K562 (cell line): ENCODE data around the gene SUFU. TPM values are rescaled to one million over a fixed set of nuclear protein-coding genes. Genes with fewer than 3 reads are reported as not detected.
A peak's percentile ranks its signal among the peaks of the same experiment; 100 is the strongest.

Experiments used
- ATAC-seq: fragments of 200-7000 bp; cut with Tn5 transposase; 3 replicates; pipeline ENCODE4 v1.9.1; 2020; ENCODE audit warnings: moderate library complexity
- Bru-seq: library from RNA; stranded (reverse); fragments of 400-500 nt; gene quantifications from one replicate; lab custom pipeline; 2021; lab: Mats Ljungman, UMichigan
- BruChase-seq, 2 experiments: library from RNA; stranded (reverse); fragments of 400-500 nt; gene quantifications; one replicate each; lab custom pipeline; 2021; lab: Mats Ljungman, UMichigan
- BruUV-seq: library from RNA; stranded (reverse); fragments of 400-500 nt; replicated peaks from 2 replicates; lab custom pipeline; 2021; lab: Mats Ljungman, UMichigan
- CTCF ChIA-PET: fragments of 300-600 bp; formaldehyde crosslinking; extraction: SDS; loops from one replicate; lab custom pipeline; 2021; ENCODE audit warnings: low intra/inter-chr PET ratio; lab: Yijun Ruan, JAX
- POLR2A ChIA-PET: fragments of 300-600, 350-650 bp; sonication (Branson Sonifier 250); formaldehyde crosslinking; extraction: SDS; loops from one replicate; lab custom pipeline; 2021; ENCODE audit warnings: antibody characterized with exemption, inconsistent platforms; lab: Yijun Ruan, JAX
- DNase-seq, 4 experiments: peaks; one replicate each; pipeline versions ENCODE4 v3.0.0 to v3.0.0-alpha.2; 2011 to 2018; ENCODE audit warnings: low spot score in 3 of 4, mixed read lengths in 3 of 4; ENCODE audit errors: extremely low read depth in 1 of 4
- FAIRE-seq: peaks from 2 replicates; lab custom pipeline; 2011; peaks lifted over from hg19 to GRCh38; lab: Jason Lieb, UNC
- H2AFZ ChIP-seq: 2 replicates; pipeline ENCODE4 v1.6.0; 2011; ENCODE audit warnings: low read depth, low read length, control low read depth, inconsistent platforms
- H3K27ac ChIP-seq: fragments of 200-600 bp; 3 replicates; pipeline ENCODE4 v1.8.0; 2011; ENCODE audit warnings: low read depth, mild to moderate bottlenecking, control low read depth, inconsistent platforms, low read length, moderate library complexity, mixed read lengths; ENCODE audit errors: extremely low read depth
- H3K27me3 ChIP-seq, 2 experiments: fragments of 300-600 bp in 1 of 2; 2 replicates in 1 of 2; 3 replicates in 1 of 2; pipeline versions ENCODE4 v1.6.0 to v1.8.0; 2011; ENCODE audit warnings: inconsistent platforms in 2 of 2, low read length in 2 of 2, mild to moderate bottlenecking in 1 of 2, mixed read lengths in 1 of 2, moderate library complexity in 1 of 2; ENCODE audit not compliant: control insufficient read depth in 2 of 2, insufficient read depth in 2 of 2
- H3K36me3 ChIP-seq: fragments of 300-600 bp; 3 replicates; pipeline ENCODE4 v1.8.0; 2011; ENCODE audit warnings: mild to moderate bottlenecking, low read length, inconsistent platforms; ENCODE audit not compliant: control insufficient read depth, insufficient read depth
- H3K4me1 ChIP-seq, 2 experiments: fragments of 200-600 bp in 1 of 2; replicated peaks in 1 of 2; 2 replicates in 1 of 2; 3 replicates in 1 of 2; pipeline versions ENCODE4 v1.5.1 to v1.8.0; 2011; ENCODE audit warnings: inconsistent platforms in 2 of 2, low read length in 2 of 2, mild to moderate bottlenecking in 1 of 2, mixed read lengths in 1 of 2, moderate library complexity in 1 of 2; ENCODE audit not compliant: control insufficient read depth in 2 of 2, insufficient read depth in 2 of 2
- H3K4me2 ChIP-seq: 2 replicates; pipeline ENCODE4 v1.6.1; 2011; ENCODE audit warnings: low read length, control low read depth, inconsistent platforms, mixed read lengths; ENCODE audit not compliant: insufficient read depth
- H3K4me3 ChIP-seq: fragments of 200-600 bp; sonication (generic), shearing (Covaris generic); 2 replicates; pipeline ENCODE4 v1.5.1; 2016; ENCODE audit warnings: control low read depth, inconsistent platforms
- H3K79me2 ChIP-seq: fragments of 200-600 bp; 3 replicates; pipeline ENCODE4 v1.8.0; 2011; ENCODE audit warnings: low read length, inconsistent platforms; ENCODE audit not compliant: control insufficient read depth, insufficient read depth
- H3K9ac ChIP-seq, 2 experiments: 2 replicates each; pipeline versions ENCODE4 v1.6.0 to v1.6.1; 2011; ENCODE audit warnings: low read depth in 2 of 2, low read length in 2 of 2, control low read depth in 1 of 2, inconsistent platforms in 1 of 2, mild to moderate bottlenecking in 1 of 2, mixed read lengths in 1 of 2; ENCODE audit not compliant: insufficient read depth in 1 of 2
- H3K9me1 ChIP-seq: one replicate; pipeline ENCODE4 v1.6.0; 2011; ENCODE audit warnings: inconsistent platforms, mild to moderate bottlenecking, low read length, moderate library complexity; ENCODE audit not compliant: control insufficient read depth, insufficient read depth
- H3K9me3 ChIP-seq: replicated peaks from 2 replicates; pipeline ENCODE4 v1.5.1; 2011; ENCODE audit warnings: low read depth, low read length, inconsistent platforms; ENCODE audit not compliant: control insufficient read depth, insufficient read depth
- H4K20me1 ChIP-seq: replicated peaks from 2 replicates; pipeline ENCODE4 v1.6.1; 2011; ENCODE audit warnings: low read length, inconsistent platforms, mixed read lengths; ENCODE audit not compliant: control insufficient read depth, insufficient read depth
- C11orf30 ChIP-seq: fragments of 450-650 bp; IDR thresholded peaks from 2 replicates; pipeline ENCODE4 v1.6.1; 2016; ENCODE audit warnings: low read depth, mild to moderate bottlenecking
- ETV6 ChIP-seq, 3 experiments: fragments of 150-350 bp in 1 of 3; sonication (generic) in 1 of 3; formaldehyde crosslinking in 1 of 3; IDR thresholded peaks; 2 replicates each; pipeline versions ENCODE4 v1.6.1 to v1.8.0; 2014 to 2022; ENCODE audit warnings: borderline replicate concordance in 2 of 3, low read depth in 2 of 3, antibody characterized with exemption in 1 of 3, low read length in 1 of 3, mild to moderate bottlenecking in 1 of 3, missing genetic modification reagents in 1 of 3
- FOS ChIP-seq: IDR thresholded peaks from 3 replicates; pipeline ENCODE4 v1.6.1; 2011; ENCODE audit not compliant: insufficient read length; ENCODE audit errors: extremely low read depth
- SP2 ChIP-seq: IDR thresholded peaks from 2 replicates; pipeline ENCODE4 v1.6.1; 2011; ENCODE audit warnings: mild to moderate bottlenecking, low read depth, low read length, moderate library complexity; ENCODE audit not compliant: poor library complexity, severe bottlenecking; ENCODE audit errors: extremely low read depth
- ZNF165 ChIP-seq: fragments of 250-450 bp; sonication (Bioruptor Pico); IDR thresholded peaks from 2 replicates; pipeline ENCODE4 v1.4.0; 2020; ENCODE audit warnings: borderline replicate concordance
- WGBS: fragments of 100-300 bp; shearing (Covaris generic); methylation state at CpG from one replicate; pipeline ENCODE4 v1.1.6; 2016; ENCODE audit warnings: low coverage, mixed read lengths; ENCODE audit not compliant: insufficient coverage; ENCODE audit errors: missing lambda C conversion rate; 5-methylcytosine and 5-hydroxymethylcytosine counted together
- in situ Hi-C: fragments of 300-500 bp; cut with MboI; formaldehyde crosslinking; loops from 4 replicates; pipeline ENCODE4 v1.15.0; 2018; ENCODE audit warnings: inconsistent platforms, mixed read lengths
- intact Hi-C: fragments of 100-400 bp; cut with micrococcal nuclease; formaldehyde crosslinking; loops from 2 replicates; pipeline ENCODE4 v1.14.2; 2022
- long read RNA-seq, 3 experiments: library from polyadenylated mRNA in 2 of 3; library from RNA in 1 of 3; unstranded in 2 of 3; stranded (forward) in 1 of 3; transcript quantifications; one replicate each; pipeline ENCODE4 v2.0.0, GENCODE V29; 2019 to 2022
- polyA minus RNA-seq, 3 experiments: library from RNA; depleted of rRNA, polyadenylated mRNA; stranded (reverse); fragments of >200 nt; gene quantifications; 2 replicates each; pipeline ENCODE4 v1.2.3, GENCODE V29; 2011
- polyA plus RNA-seq, 8 experiments: library from polyadenylated mRNA; depleted of rRNA in 4 of 8; stranded (reverse) in 5 of 8; unstranded in 3 of 8; fragments of >200 nt; fragmentation: Nextera tagmentation in 2 of 8; fragmentation: Illumina TruSeq in 1 of 8; extraction: Ambion mirVana in 2 of 8; extraction: Trizol in 1 of 8; gene quantifications; 2 replicates each; pipeline versions ENCODE4 v1.2.1 to v1.2.3, GENCODE V29; 2011 to 2014; ENCODE audit warnings: inconsistent platforms in 1 of 8, missing spikeins in 1 of 8
- total RNA-seq, 7 experiments: library from RNA; depleted of rRNA in 6 of 7; stranded (reverse); fragments of >200 nt in 6 of 7; fragmentation: Illumina TruSeq in 2 of 7; extraction: Trizol in 2 of 7; gene quantifications; 2 replicates each; pipeline versions ENCODE4 v1.2.1 to v1.2.3, GENCODE V29; 2011 to 2021; ENCODE audit warnings: low replicate concordance in 1 of 7
- TF ChIP-seq, protein P1 (sequence below): fragments of 450-650 bp; IDR thresholded peaks from 2 replicates; pipeline ENCODE4 v1.6.1; 2016

The SUFU gene
- 5.6 and 12.2 TPM in 2 replicates for total RNA-seq (2011; cell fraction: chromatin; rRNA removed; ENCODE audit: low replicate concordance)
- total RNA-seq (2011; cell fraction: nucleolus; rRNA removed), result 5.0 and 5.7 TPM in 2 replicates
- 6.2 and 7.5 TPM in 2 replicates for total RNA-seq (2011; cell fraction: nucleoplasm; rRNA removed)
- total RNA-seq (2014; rRNA removed) (0.82 and 1.3 TPM in 2 replicates), total RNA-seq (2014; rRNA removed; fragmentation: Illumina TruSeq; extraction: Trizol) (0.67 and 0.69 TPM in 2 replicates), total RNA-seq (2015; rRNA removed; fragmentation: Illumina TruSeq; extraction: Trizol) (0.76 and 0.90 TPM in 2 replicates), total RNA-seq (2021) (6.3 and 6.8 TPM in 2 replicates), polyA plus RNA-seq (2011; rRNA removed) (1.8 and 2.6 TPM in 2 replicates), polyA plus RNA-seq (2014; fragmentation: Illumina TruSeq; extraction: Trizol) (4.5 and 4.8 TPM in 2 replicates), polyA plus RNA-seq (2014; fragmentation: Nextera tagmentation; extraction: Ambion mirVana) (under 1 TPM; 0.59 to 0.78 TPM), polyA plus RNA-seq (2014; rRNA removed) (2.4 and 2.8 TPM in 2 replicates), polyA minus RNA-seq (2011; rRNA and poly(A)+ RNA removed) (2.0 and 2.8 TPM in 2 replicates), Bru-seq, nascent RNA (percentile 52 among the genes with signal in this experiment), BruChase-seq, experiment 1, labeled RNA remaining after a 2-hour chase (percentile 54 among the genes with signal in this experiment), BruChase-seq, experiment 2, labeled RNA remaining after a 6-hour chase (percentile 57 among the genes with signal in this experiment)
- 2.4 and 2.5 TPM in 2 replicates for polyA plus RNA-seq (2011; cell fraction: cytosol; rRNA removed)
- polyA plus RNA-seq (2011; cell fraction: nucleus; rRNA removed), result 4.1 and 4.5 TPM in 2 replicates
- polyA plus RNA-seq (2012), result 4.0 and 5.1 TPM in 2 replicates
- 2.8 and 3.6 TPM in 2 replicates for polyA minus RNA-seq (2011; cell fraction: cytosol; rRNA and poly(A)+ RNA removed)
- 1.6 and 2.2 TPM in 2 replicates for polyA minus RNA-seq (2011; cell fraction: nucleus; rRNA and poly(A)+ RNA removed)
- long read RNA-seq, experiment 1, full-length matches to known transcripts, result 3 of 36 reads
- long read RNA-seq, experiment 1, partial matches to known transcripts, result 5 of 36 reads
- long read RNA-seq, experiment 1, other reads (novel, unspliced or antisense), result 28 of 36 reads
- long read RNA-seq, experiment 2, full-length matches to known transcripts, result 3 of 8 reads
- long read RNA-seq, experiment 2, partial matches to known transcripts, result 2 of 8 reads
- long read RNA-seq, experiment 2, other reads (novel, unspliced or antisense), result 3 of 8 reads
- long read RNA-seq, experiment 3, partial matches to known transcripts, result 1 of 2 reads
- long read RNA-seq, experiment 3, other reads (novel, unspliced or antisense), result 1 of 2 reads

DNA sequence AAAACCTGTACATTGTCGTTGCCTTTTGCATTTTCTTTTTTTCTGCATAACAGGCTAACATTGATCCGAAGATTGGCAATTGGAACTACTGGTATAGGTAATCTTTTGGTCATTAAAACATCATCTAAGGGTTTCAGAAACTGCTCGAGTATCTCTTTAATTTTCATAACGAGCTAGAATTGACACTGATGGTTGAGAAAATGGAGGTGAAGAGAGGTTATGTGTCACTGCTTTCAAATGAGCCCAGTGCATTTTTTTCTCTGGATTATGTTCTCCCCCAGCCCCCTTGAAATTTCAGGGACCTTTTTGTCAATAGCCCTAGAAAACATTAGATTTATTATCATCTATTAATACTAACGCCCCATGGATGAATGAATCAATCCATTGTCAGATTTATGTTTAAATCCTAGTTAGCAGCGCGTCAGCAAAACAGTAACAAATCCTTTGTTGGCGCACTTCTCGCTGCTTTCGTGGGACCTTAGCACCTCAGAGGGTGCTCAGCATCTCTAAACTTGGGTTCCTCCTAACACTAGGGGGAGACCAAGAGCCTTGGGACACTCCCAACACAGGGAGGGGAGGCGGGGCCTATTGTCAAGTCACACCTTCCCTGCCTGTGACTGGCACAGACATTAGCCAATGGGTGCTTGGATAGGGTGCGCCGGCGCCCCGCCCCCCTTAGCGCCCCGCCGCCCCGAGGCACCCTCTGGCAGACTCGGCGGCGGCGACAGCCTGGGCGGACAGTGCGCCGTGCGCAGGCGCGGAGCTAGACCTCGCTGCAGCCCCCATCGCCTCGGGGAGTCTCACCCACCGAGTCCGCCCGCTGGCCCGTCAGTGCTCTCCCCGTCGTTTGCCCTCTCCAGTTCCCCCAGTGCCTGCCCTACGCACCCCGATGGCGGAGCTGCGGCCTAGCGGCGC, at the start of gene SUFU:
Gene SUFU (plus strand): TSS at position 709 of the 915 bp plus-strand sequence. CDS start 181 bp downstream, at position 890.
- peaks cover 56% of the 10 kb centered on the region for H3K79me2 ChIP-seq
- peak within 1 kb of the TSS; percentile 95 for H3K4me2 ChIP-seq
- no peaks in the 10 kb centered on the region for H3K27me3 ChIP-seq
- in situ Hi-C loops (loop anchor here (5.0 to 25.0 kb wide), 2 partner anchors 84 to 666 kb away; partner anchors contain the start of gene KCNIP2), intact Hi-C loops (loop anchor here (2.0 to 5.0 kb wide), 2 partner anchors 37 to 94 kb away; no protein-coding TSS in a partner anchor)
- peak within 1 kb of the TSS; percentile 87 for H3K27ac ChIP-seq
- ChIA-PET CTCF (interaction anchor here (1.5 kb wide), 1 partner anchor 81 kb away, joined by 6 read pairs; no protein-coding TSS in a partner anchor), POLR2A (interaction anchor here (0.6 to 1.7 kb wide), 6 partner anchors 8 to 1385 kb away, joined by 3 to 6 read pairs (median 4); no protein-coding TSS in a partner anchor)
- peaks cover 13% of the 10 kb centered on the region for H3K36me3 ChIP-seq
- peak; percentile 94 to 98 (median 96) for DNase-seq
- peak within 1 kb of the TSS; percentile 90 to 91 for H3K9ac ChIP-seq
- peak within 1 kb of the TSS; percentile 86 for H3K4me3 ChIP-seq
- no TSS peak for BruUV-seq
- peak; percentile 95 for FAIRE-seq
- peaks cover 4 to 13% of the 10 kb centered on the region in 2 experiments; a peak in 4 of 5 replicates for H3K4me1 ChIP-seq
- peak within 1 kb of the TSS; percentile 99 for H2AFZ ChIP-seq
- no peaks in the 10 kb centered on the region for H4K20me1 ChIP-seq
- H3K9me3 ChIP-seq, result no peaks in the 10 kb centered on the region
- peak; percentile 87 for ATAC-seq
- H3K9me1 ChIP-seq, result no peaks in the 10 kb centered on the region
- WGBS, result 0% methylated on average over 23 of the region's 44 CpGs
- no peak for TF ChIP-seq ZNF165
- TF ChIP-seq SP2, result peak; percentile 68
- TF ChIP-seq C11orf30, result peak; percentile 26
- TF ChIP-seq FOS, result peak; percentile 68
- TF ChIP-seq ETV6 (IDR thresholded peaks at IDR 0.05; ENCODE audit: borderline replicate concordance in 1 of 2, low read depth in 2 of 2, low read length in 1 of 2), result no peak
- TF ChIP-seq ETV6 (CRISPR knock-in tag; IDR thresholded peaks at IDR 0.05; ENCODE audit: borderline replicate concordance), result no peak
- TF ChIP-seq, protein P1, sequence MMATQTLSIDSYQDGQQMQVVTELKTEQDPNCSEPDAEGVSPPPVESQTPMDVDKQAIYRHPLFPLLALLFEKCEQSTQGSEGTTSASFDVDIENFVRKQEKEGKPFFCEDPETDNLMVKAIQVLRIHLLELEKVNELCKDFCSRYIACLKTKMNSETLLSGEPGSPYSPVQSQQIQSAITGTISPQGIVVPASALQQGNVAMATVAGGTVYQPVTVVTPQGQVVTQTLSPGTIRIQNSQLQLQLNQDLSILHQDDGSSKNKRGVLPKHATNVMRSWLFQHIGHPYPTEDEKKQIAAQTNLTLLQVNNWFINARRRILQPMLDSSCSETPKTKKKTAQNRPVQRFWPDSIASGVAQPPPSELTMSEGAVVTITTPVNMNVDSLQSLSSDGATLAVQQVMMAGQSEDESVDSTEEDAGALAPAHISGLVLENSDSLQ, result peak; percentile 99
